Measurements from ENCODE around the gene SOCS6. TPM values are rescaled to one million over a fixed set of nuclear protein-coding genes. Genes with fewer than 3 reads are reported as not detected.

The SOCS6 gene
- polyA plus RNA-seq, 2 donors = 6.7 to 12.7 TPM

DNA sequence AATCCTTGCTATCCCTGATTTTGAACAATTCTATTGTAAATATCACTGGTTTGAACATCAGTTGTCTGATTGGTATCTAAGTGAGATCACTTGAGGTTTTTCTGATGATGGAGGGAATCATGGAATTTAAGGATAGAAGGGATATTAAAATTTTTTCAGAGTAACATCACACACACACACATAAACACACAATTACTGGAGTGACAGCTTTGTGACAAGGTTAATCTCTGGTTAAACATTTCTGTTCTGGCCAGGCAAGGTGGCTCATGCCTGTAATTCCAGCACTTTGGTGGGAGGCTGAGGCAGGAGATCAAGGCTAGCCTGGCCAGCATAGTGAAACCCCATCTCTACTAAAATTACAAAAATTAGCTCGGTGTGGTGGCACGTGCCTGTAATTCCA lies 85.3 kb downstream of the SOCS6 start:
- H3K9me3 ChIP-seq (ENCODE audit: control insufficient read depth in 2 of 2, insufficient read depth in 1 of 2, low read depth in 1 of 2, low read length in 1 of 2) = no peaks in the 10 kb centered on the region
- 93 to 97% methylated on average over 2 of the region's 2 CpGs for WGBS, 2 donors
- no peaks in the 10 kb centered on the region for H3K36me3 ChIP-seq (ENCODE audit: control insufficient read depth in 2 of 2, insufficient read depth in 2 of 2, low read length in 1 of 2)
- no peak overlapping the region for H3K4me3 ChIP-seq (ENCODE audit: low read depth in 1 of 2, low read length in 2 of 2)
- H3K4me1 ChIP-seq (ENCODE audit: control insufficient read depth in 2 of 2, insufficient read depth in 2 of 2, low read length in 1 of 2) = no peaks in the 10 kb centered on the region
- no peak overlapping the region for H3K27ac ChIP-seq (ENCODE audit: low read depth in 2 of 2, low read length in 1 of 2)
- no peaks in the 10 kb centered on the region for H3K27me3 ChIP-seq (ENCODE audit: control insufficient read depth in 1 of 2, insufficient read depth in 2 of 2, low read length in 2 of 2)

DNA sequence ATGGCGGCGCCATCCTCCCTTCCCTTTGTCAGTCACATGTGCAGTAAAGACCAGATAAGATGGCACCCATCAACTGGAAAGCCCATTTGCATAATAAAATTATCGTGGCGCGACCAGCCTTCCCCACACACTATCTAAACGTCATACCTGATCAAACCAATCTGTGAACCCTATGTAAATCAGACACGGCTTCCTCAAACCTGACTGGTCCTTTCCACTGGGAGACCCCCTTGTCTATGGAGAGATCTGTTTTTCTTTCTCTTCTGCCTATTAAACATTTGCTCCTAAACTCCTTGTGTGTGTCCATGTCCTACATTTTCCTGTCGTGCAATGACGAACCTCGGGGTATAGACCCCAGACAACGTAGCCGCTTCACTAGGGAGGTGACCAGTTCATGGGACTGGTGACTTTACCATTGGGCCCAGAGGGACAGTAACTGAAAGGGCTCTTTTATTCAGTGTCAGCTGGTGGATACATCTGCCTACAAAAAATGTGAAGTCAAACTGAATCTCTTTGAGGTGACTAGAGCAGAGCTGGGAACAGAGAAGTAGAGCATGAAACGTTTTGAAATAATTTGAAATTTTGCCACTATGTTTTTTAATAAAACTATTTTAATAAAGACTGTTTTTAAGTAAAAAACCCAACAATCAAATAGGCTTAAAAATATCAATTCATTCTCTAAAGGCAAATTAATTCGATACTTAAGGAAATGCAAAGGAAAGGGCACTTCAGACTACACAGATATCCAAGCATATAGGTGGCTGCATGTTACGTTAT lies 87.5 kb downstream of the SOCS6 start:
- H3K27ac ChIP-seq (ENCODE audit: low read depth in 2 of 2, low read length in 1 of 2) = no peak overlapping the region

DNA sequence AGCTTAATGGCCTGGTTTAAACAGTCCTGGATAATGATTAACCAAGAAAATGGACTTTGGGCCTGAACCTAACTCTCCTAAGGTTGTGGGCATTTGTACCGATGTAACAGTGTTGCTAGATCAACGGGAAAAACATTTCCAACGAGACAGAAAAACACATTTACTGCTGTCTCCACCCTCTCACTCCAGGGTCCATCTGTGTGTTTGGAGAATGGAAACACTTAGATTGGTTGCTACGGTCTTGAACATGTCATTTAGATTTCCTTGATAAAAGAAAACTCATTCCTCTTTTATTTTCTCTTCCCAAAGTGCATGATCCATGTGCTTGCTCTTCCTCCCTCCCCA lies 88.0 kb downstream of the SOCS6 start:
- WGBS, 2 donors = 59 to 70% methylated on average over 4 of the region's 4 CpGs
- Histone ChIP-seq H3K9me3 (ENCODE audit: control insufficient read depth in 2 of 2, insufficient read depth in 1 of 2, low read depth in 1 of 2, low read length in 1 of 2) (no peaks in the 10 kb centered on the region), H3K27me3 (ENCODE audit: control insufficient read depth in 1 of 2, insufficient read depth in 2 of 2, low read length in 2 of 2) (no peaks in the 10 kb centered on the region), H3K4me1 (ENCODE audit: control insufficient read depth in 2 of 2, insufficient read depth in 2 of 2, low read length in 1 of 2) (no peaks in the 10 kb centered on the region), H3K4me3 (ENCODE audit: low read depth in 1 of 2, low read length in 2 of 2) (no peak overlapping the region), H3K27ac (ENCODE audit: low read depth in 2 of 2, low read length in 1 of 2) (no peak overlapping the region), H3K36me3 (ENCODE audit: control insufficient read depth in 2 of 2, insufficient read depth in 2 of 2, low read length in 1 of 2) (no peaks in the 10 kb centered on the region)

More for the DNA sequence above, 87.5 kb downstream of the SOCS6 start:
- no peak overlapping the region for H3K4me3 ChIP-seq (ENCODE audit: low read depth in 1 of 2, low read length in 2 of 2)
- no peaks in the 10 kb centered on the region for H3K9me3 ChIP-seq (ENCODE audit: control insufficient read depth in 2 of 2, insufficient read depth in 1 of 2, low read depth in 1 of 2, low read length in 1 of 2)
- H3K36me3 ChIP-seq (ENCODE audit: control insufficient read depth in 2 of 2, insufficient read depth in 2 of 2, low read length in 1 of 2) = no peaks in the 10 kb centered on the region
- WGBS, 2 donors = 86 to 93% methylated on average over 15 of the region's 15 CpGs
- H3K4me1 ChIP-seq (ENCODE audit: control insufficient read depth in 2 of 2, insufficient read depth in 2 of 2, low read length in 1 of 2) = no peaks in the 10 kb centered on the region
- no peaks in the 10 kb centered on the region for H3K27me3 ChIP-seq (ENCODE audit: control insufficient read depth in 1 of 2, insufficient read depth in 2 of 2, low read length in 2 of 2)

DNA sequence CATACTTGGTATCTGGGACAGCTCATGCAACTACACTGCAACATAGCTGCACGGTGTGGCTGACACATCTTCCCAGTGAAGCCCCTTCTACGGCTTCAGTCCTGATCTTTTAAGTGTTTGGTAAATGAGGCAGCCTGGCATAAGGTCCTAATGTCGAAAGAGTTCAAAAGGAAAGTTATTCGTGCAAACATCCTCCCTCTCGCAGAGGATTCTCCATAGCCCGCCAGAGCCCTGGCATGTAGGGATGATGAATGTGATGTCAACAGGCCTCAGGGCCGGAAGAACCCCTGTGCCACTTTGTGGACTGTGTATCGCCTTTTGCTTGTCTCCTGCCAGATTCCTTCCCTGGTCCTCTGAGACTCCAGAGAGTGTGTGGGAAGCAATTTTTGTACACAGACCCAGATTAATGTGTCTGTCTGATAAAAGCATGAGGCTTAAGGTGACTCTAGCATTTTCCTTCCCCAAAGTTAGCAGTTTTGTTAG lies 88.5 kb downstream of the SOCS6 start:
- H3K4me3 ChIP-seq (ENCODE audit: low read depth in 1 of 2, low read length in 2 of 2) = no peak overlapping the region
- H3K27ac ChIP-seq (ENCODE audit: low read depth in 2 of 2, low read length in 1 of 2) = no peak overlapping the region
- H3K4me1 ChIP-seq (ENCODE audit: control insufficient read depth in 2 of 2, insufficient read depth in 2 of 2, low read length in 1 of 2) = no peaks in the 10 kb centered on the region
- no peaks in the 10 kb centered on the region for H3K36me3 ChIP-seq (ENCODE audit: control insufficient read depth in 2 of 2, insufficient read depth in 2 of 2, low read length in 1 of 2)
- no peaks in the 10 kb centered on the region for H3K27me3 ChIP-seq (ENCODE audit: control insufficient read depth in 1 of 2, insufficient read depth in 2 of 2, low read length in 2 of 2)
- no peaks in the 10 kb centered on the region for H3K9me3 ChIP-seq (ENCODE audit: control insufficient read depth in 2 of 2, insufficient read depth in 1 of 2, low read depth in 1 of 2, low read length in 1 of 2)
- WGBS, 2 donors = 33 to 37% methylated on average over 8 of the region's 8 CpGs

DNA sequence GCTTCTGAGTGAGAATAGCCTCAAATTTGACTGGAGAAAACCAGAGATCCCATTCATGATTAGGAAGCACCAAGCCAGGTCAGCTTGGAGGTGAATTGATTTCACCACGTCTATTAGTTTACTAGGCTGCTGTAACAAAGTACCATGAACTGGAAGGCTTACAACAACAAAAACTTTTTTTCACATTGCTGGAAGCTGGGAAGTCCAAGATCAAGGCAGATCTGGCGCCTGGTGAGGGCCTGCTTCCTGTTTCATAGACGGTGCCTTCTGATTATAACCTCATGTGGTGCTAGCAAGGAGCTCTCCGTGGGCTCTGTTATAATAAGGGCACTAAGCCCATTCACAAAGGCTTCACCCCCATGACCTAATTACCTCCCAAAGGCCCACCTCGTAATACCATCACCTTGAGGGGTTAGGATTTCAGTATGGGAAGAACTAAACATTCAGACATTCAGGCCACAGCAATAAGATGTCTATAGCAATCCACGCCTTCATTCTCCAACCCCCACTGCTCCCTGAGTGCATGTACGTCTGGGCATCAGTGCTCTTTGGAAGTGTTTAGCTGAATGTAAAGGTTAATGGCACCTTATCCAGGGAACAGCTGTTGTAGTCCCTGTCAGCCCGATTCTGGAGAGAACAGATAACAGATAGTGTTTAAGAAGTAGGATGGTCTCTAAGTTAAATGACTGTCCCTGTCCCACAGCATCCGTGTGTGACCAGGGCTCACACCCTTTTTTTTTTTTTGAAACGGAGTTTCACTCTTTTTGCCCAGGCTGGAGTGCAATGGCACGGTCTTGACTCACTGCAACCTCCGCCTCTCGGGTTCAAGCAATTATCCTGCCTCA lies 89.2 kb downstream of the SOCS6 start:
- H3K27me3 ChIP-seq (ENCODE audit: control insufficient read depth in 1 of 2, insufficient read depth in 2 of 2, low read length in 2 of 2) = no peaks in the 10 kb centered on the region
- H3K4me3 ChIP-seq (ENCODE audit: low read depth in 1 of 2, low read length in 2 of 2) = no peak overlapping the region
- no peaks in the 10 kb centered on the region for H3K9me3 ChIP-seq (ENCODE audit: control insufficient read depth in 2 of 2, insufficient read depth in 1 of 2, low read depth in 1 of 2, low read length in 1 of 2)
- no peak overlapping the region for H3K27ac ChIP-seq (ENCODE audit: low read depth in 2 of 2, low read length in 1 of 2)
- no peaks in the 10 kb centered on the region for H3K36me3 ChIP-seq (ENCODE audit: control insufficient read depth in 2 of 2, insufficient read depth in 2 of 2, low read length in 1 of 2)
- H3K4me1 ChIP-seq (ENCODE audit: control insufficient read depth in 2 of 2, insufficient read depth in 2 of 2, low read length in 1 of 2) = no peaks in the 10 kb centered on the region
- WGBS, 2 donors = 70 to 74% methylated on average over 13 of the region's 13 CpGs

Other genes starting within 250 kb of the SOCS6 start
- 1 to 10 TPM; 2.3 to 2.8 TPM for gene RTTN, start 83.4 kb upstream of the SOCS6 start, polyA plus RNA-seq